IPS DF 19.7 (cell line): Measurements from ENCODE around the gene ANK3.

Source experiments
- DNase-seq: peaks from one replicate; pipeline ENCODE4 v3.0.0-alpha.2; 2013; ENCODE audit warnings: low read depth, low spot score

The ANK3 gene

GRCh38 chr10:59991117-59991516 lies 398.6 kb downstream of the ANK3 start:
- DNase-seq = no peak

GRCh38 chr10:59985639-59986038 lies 404.0 kb downstream of the ANK3 start:
- no peak for DNase-seq

GRCh38 chr10:59984415-59984814 lies 405.3 kb downstream of the ANK3 start:
- DNase-seq = no peak

- DNase-seq = no peak
These were observed 409.3 kb downstream of the ANK3 start for GRCh38 chr10:59980356-59980755.

GRCh38 chr10:59977486-59977885 lies 412.2 kb downstream of the ANK3 start:
- no peak for DNase-seq

GRCh38 chr10:59976909-59977308 lies 412.8 kb downstream of the ANK3 start:
- DNase-seq = no peak
